WTC11 (cell line): ENCODE results near the gene ZFP64. TPM values are rescaled to one million over a fixed set of nuclear protein-coding genes. Genes with fewer than 3 reads are reported as not detected.

ENCODE experiments used
- ATAC-seq: fragments of 200-7000 bp; cut with Tn5 transposase; 2 replicates; pipeline ENCODE4 v1.10.0; 2021; ENCODE audit warnings: mild to moderate bottlenecking, moderate library complexity
- CTCF ChIA-PET: fragments of 300-600 bp; sonication (Branson Sonifier 250); formaldehyde crosslinking; loops from one replicate; lab custom pipeline; 2021; ENCODE audit warnings: antibody characterized with exemption; lab: Charles Lee
- POLR2A ChIA-PET: fragments of 350-600 bp; sonication (Branson Sonifier 250); formaldehyde crosslinking; loops from one replicate; lab custom pipeline; 2021; ENCODE audit warnings: antibody characterized with exemption; lab: Charles Lee
- DNase-seq: peaks from one replicate; pipeline ENCODE4 v3.0.0; 2021; ENCODE audit warnings: low spot score
- H3K27ac Mint-ChIP-seq: 2 replicates; pipeline ENCODE4 v1.8.0; 2021; ENCODE audit warnings: mixed read lengths
- H3K27me3 Mint-ChIP-seq: 2 replicates; pipeline ENCODE4 v1.8.0; 2021; ENCODE audit warnings: low read depth, mild to moderate bottlenecking, moderate library complexity, mixed read lengths
- H3K36me3 Mint-ChIP-seq: 2 replicates; pipeline ENCODE4 v1.8.0; 2021; ENCODE audit warnings: mixed read lengths
- H3K4me1 Mint-ChIP-seq: 2 replicates; pipeline ENCODE4 v1.8.0; 2022; ENCODE audit warnings: mixed read lengths
- H3K4me3 Mint-ChIP-seq: 2 replicates; pipeline ENCODE4 v1.8.0; 2021; ENCODE audit warnings: mild to moderate bottlenecking, moderate library complexity, mixed read lengths
- H3K9me3 Mint-ChIP-seq: 2 replicates; pipeline ENCODE4 v1.8.0; 2021; ENCODE audit warnings: mixed read lengths
- CDX4 ChIP-seq: fragments of 250-450 bp; sonication (Bioruptor Pico); IDR thresholded peaks from 2 replicates; pipeline ENCODE4 v1.9.0; 2021; ENCODE audit warnings: moderate library complexity, mild to moderate bottlenecking, inconsistent platforms, borderline replicate concordance
- CREB1 ChIP-seq: sonication (generic); formaldehyde crosslinking; IDR thresholded peaks from 2 replicates; pipeline ENCODE4 v1.8.0; 2023; ENCODE audit warnings: mild to moderate bottlenecking, missing genetic modification reagents
- ERG ChIP-seq: fragments of 250-450 bp; sonication (Bioruptor Pico); IDR thresholded peaks from 2 replicates; pipeline ENCODE4 v1.8.0; 2021; ENCODE audit warnings: mild to moderate bottlenecking
- GTF2I ChIP-seq: fragments of 250-450 bp; sonication (Bioruptor Pico); conservative IDR thresholded peaks from 2 replicates; pipeline ENCODE4 v1.4.0; 2021; ENCODE audit warnings: mild to moderate bottlenecking
- HMGXB4 ChIP-seq: sonication (generic); formaldehyde crosslinking; IDR thresholded peaks from 2 replicates; pipeline ENCODE4 v1.8.1; 2023; ENCODE audit warnings: mild to moderate bottlenecking, moderate library complexity, missing genetic modification reagents
- IRF1 ChIP-seq: sonication (generic); formaldehyde crosslinking; IDR thresholded peaks from 2 replicates; pipeline ENCODE4 v1.8.0; 2023; ENCODE audit warnings: missing genetic modification reagents
- IRF2 ChIP-seq: sonication (generic); formaldehyde crosslinking; IDR thresholded peaks from 2 replicates; pipeline ENCODE4 v1.8.0; 2022; ENCODE audit warnings: low read depth, missing genetic modification reagents, borderline replicate concordance
- NR2C2 ChIP-seq: sonication (generic); formaldehyde crosslinking; IDR thresholded peaks from 2 replicates; pipeline ENCODE4 v1.8.0; 2022; ENCODE audit warnings: mild to moderate bottlenecking, missing genetic modification reagents
- NR3C1 ChIP-seq: sonication (generic); formaldehyde crosslinking; conservative IDR thresholded peaks from 2 replicates; pipeline ENCODE4 v1.8.1; 2023; ENCODE audit warnings: low read depth, mild to moderate bottlenecking, missing genetic modification reagents
- OVOL2 ChIP-seq: fragments of 250-450 bp; sonication (Bioruptor Pico); IDR thresholded peaks from 2 replicates; pipeline ENCODE4 v1.9.0; 2021; ENCODE audit warnings: mild to moderate bottlenecking, borderline replicate concordance
- SMAD4 ChIP-seq: sonication (generic); formaldehyde crosslinking; IDR thresholded peaks from 2 replicates; pipeline ENCODE4 v1.8.0; 2022; ENCODE audit warnings: mild to moderate bottlenecking, missing genetic modification reagents
- TEAD4 ChIP-seq: sonication (generic); formaldehyde crosslinking; IDR thresholded peaks from 2 replicates; pipeline ENCODE4 v1.8.0; 2022; ENCODE audit warnings: mild to moderate bottlenecking, missing genetic modification reagents
- USF1 ChIP-seq: sonication (generic); formaldehyde crosslinking; IDR thresholded peaks from 2 replicates; pipeline ENCODE4 v1.8.0; 2022; ENCODE audit warnings: mild to moderate bottlenecking, missing genetic modification reagents
- ZMAT4 ChIP-seq: fragments of 250-450 bp; sonication (Bioruptor Pico); IDR thresholded peaks from 2 replicates; pipeline ENCODE4 v1.9.0; 2021; ENCODE audit warnings: mild to moderate bottlenecking
- ZSCAN18 ChIP-seq: fragments of 250-450 bp; sonication (Bioruptor Pico); IDR thresholded peaks from 2 replicates; pipeline ENCODE4 v2.1.2; 2022; ENCODE audit warnings: mild to moderate bottlenecking, moderate library complexity
- total RNA-seq: library from RNA; stranded (reverse); gene quantifications from 3 replicates; pipeline ENCODE4 v1.2.3, GENCODE V29; 2021
- TF ChIP-seq, protein P1 (sequence below): sonication (generic); formaldehyde crosslinking; conservative IDR thresholded peaks from 2 replicates; pipeline ENCODE4 v1.8.1; 2022; ENCODE audit warnings: mild to moderate bottlenecking, missing genetic modification reagents
- TF ChIP-seq, protein P2 (sequence below): sonication (generic); formaldehyde crosslinking; IDR thresholded peaks from 2 replicates; pipeline ENCODE4 v1.8.0; 2023; ENCODE audit warnings: missing genetic modification reagents, mild to moderate bottlenecking, borderline replicate concordance
- TF ChIP-seq, protein P3 (sequence below): sonication (generic); formaldehyde crosslinking; IDR thresholded peaks from 2 replicates; pipeline ENCODE4 v1.8.1; 2023; ENCODE audit warnings: mild to moderate bottlenecking, missing genetic modification reagents, moderate library complexity
- TF ChIP-seq, protein P4 (sequence below): sonication (generic); formaldehyde crosslinking; IDR thresholded peaks from 2 replicates; pipeline ENCODE4 v1.8.1; 2022; ENCODE audit warnings: missing genetic modification reagents, borderline replicate concordance

Gene ZFP64
- total RNA-seq, 1 experiment from 2014 or later, result 26.1 TPM

GRCh38 chr20:52178691-52179090 lies 12.9 kb downstream of the ZFP64 start:
- Mint-ChIP-seq H3K4me3 (no peak overlapping the region), H3K9me3 (no peaks in the 10 kb centered on the region), H3K4me1 (peaks cover 3% of the 10 kb centered on the region), H3K36me3 (peaks cover 10% of the 10 kb centered on the region), H3K27ac (no peak overlapping the region), H3K27me3 (no peaks in the 10 kb centered on the region)
- POLR2A ChIA-PET, result no interaction called here
- CTCF ChIA-PET, result no interaction called here
- no peak for TF ChIP-seq IRF2 (CRISPR knock-in tag)
- no peak for TF ChIP-seq OVOL2 (CRISPR knock-in tag)
- no peak for TF ChIP-seq GTF2I (CRISPR knock-in tag)
- no peak for TF ChIP-seq CREB1 (CRISPR knock-in tag)
- TF ChIP-seq TEAD4 (CRISPR knock-in tag), result no peak
- no peak for TF ChIP-seq CDX4 (CRISPR knock-in tag)
- TF ChIP-seq, protein P1, sequence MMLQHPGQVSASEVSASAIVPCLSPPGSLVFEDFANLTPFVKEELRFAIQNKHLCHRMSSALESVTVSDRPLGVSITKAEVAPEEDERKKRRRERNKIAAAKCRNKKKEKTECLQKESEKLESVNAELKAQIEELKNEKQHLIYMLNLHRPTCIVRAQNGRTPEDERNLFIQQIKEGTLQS (CRISPR knock-in tag), result no peak
- TF ChIP-seq, protein P2, sequence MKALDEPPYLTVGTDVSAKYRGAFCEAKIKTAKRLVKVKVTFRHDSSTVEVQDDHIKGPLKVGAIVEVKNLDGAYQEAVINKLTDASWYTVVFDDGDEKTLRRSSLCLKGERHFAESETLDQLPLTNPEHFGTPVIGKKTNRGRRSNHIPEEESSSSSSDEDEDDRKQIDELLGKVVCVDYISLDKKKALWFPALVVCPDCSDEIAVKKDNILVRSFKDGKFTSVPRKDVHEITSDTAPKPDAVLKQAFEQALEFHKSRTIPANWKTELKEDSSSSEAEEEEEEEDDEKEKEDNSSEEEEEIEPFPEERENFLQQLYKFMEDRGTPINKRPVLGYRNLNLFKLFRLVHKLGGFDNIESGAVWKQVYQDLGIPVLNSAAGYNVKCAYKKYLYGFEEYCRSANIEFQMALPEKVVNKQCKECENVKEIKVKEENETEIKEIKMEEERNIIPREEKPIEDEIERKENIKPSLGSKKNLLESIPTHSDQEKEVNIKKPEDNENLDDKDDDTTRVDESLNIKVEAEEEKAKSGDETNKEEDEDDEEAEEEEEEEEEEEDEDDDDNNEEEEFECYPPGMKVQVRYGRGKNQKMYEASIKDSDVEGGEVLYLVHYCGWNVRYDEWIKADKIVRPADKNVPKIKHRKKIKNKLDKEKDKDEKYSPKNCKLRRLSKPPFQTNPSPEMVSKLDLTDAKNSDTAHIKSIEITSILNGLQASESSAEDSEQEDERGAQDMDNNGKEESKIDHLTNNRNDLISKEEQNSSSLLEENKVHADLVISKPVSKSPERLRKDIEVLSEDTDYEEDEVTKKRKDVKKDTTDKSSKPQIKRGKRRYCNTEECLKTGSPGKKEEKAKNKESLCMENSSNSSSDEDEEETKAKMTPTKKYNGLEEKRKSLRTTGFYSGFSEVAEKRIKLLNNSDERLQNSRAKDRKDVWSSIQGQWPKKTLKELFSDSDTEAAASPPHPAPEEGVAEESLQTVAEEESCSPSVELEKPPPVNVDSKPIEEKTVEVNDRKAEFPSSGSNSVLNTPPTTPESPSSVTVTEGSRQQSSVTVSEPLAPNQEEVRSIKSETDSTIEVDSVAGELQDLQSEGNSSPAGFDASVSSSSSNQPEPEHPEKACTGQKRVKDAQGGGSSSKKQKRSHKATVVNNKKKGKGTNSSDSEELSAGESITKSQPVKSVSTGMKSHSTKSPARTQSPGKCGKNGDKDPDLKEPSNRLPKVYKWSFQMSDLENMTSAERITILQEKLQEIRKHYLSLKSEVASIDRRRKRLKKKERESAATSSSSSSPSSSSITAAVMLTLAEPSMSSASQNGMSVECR, result no peak
- TF ChIP-seq ZSCAN18 (CRISPR knock-in tag), result no peak
- TF ChIP-seq, protein P3, sequence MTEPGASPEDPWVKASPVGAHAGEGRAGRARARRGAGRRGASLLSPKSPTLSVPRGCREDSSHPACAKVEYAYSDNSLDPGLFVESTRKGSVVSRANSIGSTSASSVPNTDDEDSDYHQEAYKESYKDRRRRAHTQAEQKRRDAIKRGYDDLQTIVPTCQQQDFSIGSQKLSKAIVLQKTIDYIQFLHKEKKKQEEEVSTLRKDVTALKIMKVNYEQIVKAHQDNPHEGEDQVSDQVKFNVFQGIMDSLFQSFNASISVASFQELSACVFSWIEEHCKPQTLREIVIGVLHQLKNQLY (CRISPR knock-in tag), result no peak
- TF ChIP-seq NR2C2 (CRISPR knock-in tag), result no peak
- TF ChIP-seq USF1, result no peak
- no peak for TF ChIP-seq ZMAT4
- no peak for TF ChIP-seq IRF1
- no peak for TF ChIP-seq NR3C1 (CRISPR knock-in tag)
- no peak for TF ChIP-seq HMGXB4 (CRISPR knock-in tag)
- TF ChIP-seq, protein P4, sequence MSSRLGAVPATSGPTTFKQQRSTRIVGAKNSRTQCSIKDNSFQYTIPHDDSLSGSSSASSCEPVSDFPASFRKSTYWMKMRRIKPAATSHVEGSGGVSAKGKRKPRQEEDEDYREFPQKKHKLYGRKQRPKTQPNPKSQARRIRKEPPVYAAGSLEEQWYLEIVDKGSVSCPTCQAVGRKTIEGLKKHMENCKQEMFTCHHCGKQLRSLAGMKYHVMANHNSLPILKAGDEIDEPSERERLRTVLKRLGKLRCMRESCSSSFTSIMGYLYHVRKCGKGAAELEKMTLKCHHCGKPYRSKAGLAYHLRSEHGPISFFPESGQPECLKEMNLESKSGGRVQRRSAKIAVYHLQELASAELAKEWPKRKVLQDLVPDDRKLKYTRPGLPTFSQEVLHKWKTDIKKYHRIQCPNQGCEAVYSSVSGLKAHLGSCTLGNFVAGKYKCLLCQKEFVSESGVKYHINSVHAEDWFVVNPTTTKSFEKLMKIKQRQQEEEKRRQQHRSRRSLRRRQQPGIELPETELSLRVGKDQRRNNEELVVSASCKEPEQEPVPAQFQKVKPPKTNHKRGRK (CRISPR knock-in tag), result no peak
- TF ChIP-seq ERG (CRISPR knock-in tag), result no peak
- TF ChIP-seq SMAD4 (CRISPR knock-in tag), result no peak
- DNase-seq (no peak), ATAC-seq (no peak)
